ENCODE results near the gene RABEP2. TPM values are rescaled to one million over a fixed set of nuclear protein-coding genes. Genes with fewer than 3 reads are reported as not detected.
A peak's percentile ranks its signal among the peaks of the same experiment; 100 is the strongest.

RABEP2 gene
- total and polyA plus RNA-seq, 9 of the 15 experiments (the other 6 are each of a cell fraction or from before 2014, with no cell fraction given): 0.15 to 13.4 (median 3.5) TPM

- in situ Hi-C loops (cut with MboI): loop anchor here (25.0 kb wide), 1 partner anchor 488 kb away; no protein-coding TSS in a partner anchor
- TSS peak; percentile 56 for BruUV-seq (replicated peaks)
- Histone ChIP-seq H4K20me1 (replicated peaks; ENCODE audit: control insufficient read depth, insufficient read depth, low read length) (no peaks in the 10 kb centered on the region), H3K36me3 (ENCODE audit: control insufficient read depth, insufficient read depth, low read length) (no peaks in the 10 kb centered on the region), H3K79me2 (ENCODE audit: control insufficient read depth, insufficient read depth, low read length) (no peaks in the 10 kb centered on the region), H3K9me3 (replicated peaks; ENCODE audit: control insufficient read depth, insufficient read depth, low read depth, low read length) (no peaks in the 10 kb centered on the region), H3K9ac (ENCODE audit: insufficient read depth in 1 of 2, low read depth in 2 of 2, low read length in 2 of 2) (peak overlapping the region; percentile 89 to 99), H3K9me1 (ENCODE audit: control insufficient read depth, insufficient read depth, low read length) (peaks cover 5% of the 10 kb centered on the region), H2AFZ (ENCODE audit: low read depth, low read length) (peak overlapping the region; percentile 85), H3K4me3 (peak overlapping the region; percentile 100), H3K27me3 (ENCODE audit: control insufficient read depth in 2 of 2, insufficient read depth in 2 of 2, low read length in 2 of 2) (no peaks in the 10 kb centered on the region), H3K4me1 (replicated peaks in 1 of 2; ENCODE audit: control insufficient read depth in 2 of 2, insufficient read depth in 2 of 2, low read length in 2 of 2) (peaks cover 9 to 15% of the 10 kb centered on the region in 2 experiments), H3K4me2 (ENCODE audit: insufficient read depth, low read length) (peak overlapping the region; percentile 86), H3K27ac (ENCODE audit: extremely low read depth, low read depth, low read length) (peak overlapping the region; percentile 98)
- intact Hi-C loops (cut with micrococcal nuclease): no loop called here
- under 1% methylated on average over 42 of the region's 48 CpGs for WGBS (ENCODE audit: insufficient coverage, low coverage, missing lambda C conversion rate)
- peak; percentile 81 for ATAC-seq
- ChIA-PET POLR2A (interaction anchor here (0.6 to 1.7 kb wide), 5 partner anchors 17 to 78 kb away, joined by 3 to 5 read pairs (median 4); no protein-coding TSS in a partner anchor), CTCF (ENCODE audit: low intra/inter-chr PET ratio) (interaction anchor here (0.6 kb wide), 1 partner anchor 18 kb away, joined by 3 read pairs; no protein-coding TSS in a partner anchor)
- FAIRE-seq: peak; percentile 99
- peak; percentile 72 to 93 (median 80) for DNase-seq (ENCODE audit: extremely low read depth in 1 of 4, low spot score in 3 of 4)
- no peak for TF ChIP-seq SIX5 (IDR thresholded peaks at IDR 0.05; ENCODE audit: borderline replicate concordance in 1 of 2, insufficient read depth in 1 of 2, low read depth in 1 of 2, low read length in 2 of 2)
- TF ChIP-seq ILK (tag; IDR thresholded peaks at IDR 0.05; ENCODE audit: borderline replicate concordance, low read depth): no peak
- TF ChIP-seq ETV6 (IDR thresholded peaks at IDR 0.05; ENCODE audit: borderline replicate concordance in 1 of 2, low read depth in 2 of 2, low read length in 1 of 2): no peak
- TF ChIP-seq ETV6 (CRISPR knock-in tag; IDR thresholded peaks at IDR 0.05; ENCODE audit: borderline replicate concordance): no peak
- peak; percentile 90 for TF ChIP-seq NBN (IDR thresholded peaks at IDR 0.05; ENCODE audit: low read depth)
- no peak for TF ChIP-seq ZNF197 (CRISPR knock-in tag; IDR thresholded peaks at IDR 0.05; ENCODE audit: low read depth)
- TF ChIP-seq SOX6 (IDR thresholded peaks at IDR 0.05): peak; percentile 81
- no peak for TF ChIP-seq TGIF2 (CRISPR knock-in tag; IDR thresholded peaks at IDR 0.05)
- peak; percentile 70 for TF ChIP-seq FOSL1 (tag; conservative IDR thresholded peaks at IDR 0.05)
- TF ChIP-seq RNF2 (IDR thresholded peaks at IDR 0.05): peak; percentile 91
- TF ChIP-seq NCOA6 (IDR thresholded peaks at IDR 0.05): no peak
- no peak for TF ChIP-seq KLF10 (CRISPR knock-in tag; IDR thresholded peaks at IDR 0.05)
- peak; percentile 59; the same call in 1 of the 2 replicates for TF ChIP-seq RREB1 (CRISPR knock-in tag; IDR thresholded peaks at IDR 0.05)
- no peak for TF ChIP-seq CBX2 (IDR thresholded peaks at IDR 0.05; ENCODE audit: insufficient read depth, low read length, poor library complexity, severe bottlenecking)
- TF ChIP-seq MCM7 (IDR thresholded peaks at IDR 0.05): no peak
- TF ChIP-seq TAL1 (IDR thresholded peaks at IDR 0.05): peak; percentile 93
- no peak for TF ChIP-seq YBX1 (IDR thresholded peaks at IDR 0.05)
- peak; percentile 88; the same call in 1 of the 2 replicates for TF ChIP-seq ZNF830 (CRISPR knock-in tag; IDR thresholded peaks at IDR 0.05)
These were observed 569 bp upstream of the RABEP2 start for GRCh38 chr16:28925386-28926228.
